K562 (cell line): ENCODE results near the gene HDAC7. TPM values are rescaled to one million over a fixed set of nuclear protein-coding genes. Genes with fewer than 3 reads are reported as not detected.

ENCODE experiments used
- ATAC-seq: fragments of 200-7000 bp; cut with Tn5 transposase; 3 replicates; pipeline ENCODE4 v1.9.1; 2020; ENCODE audit warnings: moderate library complexity
- BruUV-seq: library from RNA; stranded (reverse); fragments of 400-500 nt; replicated peaks from 2 replicates; lab custom pipeline; 2021; lab: Mats Ljungman, UMichigan
- CTCF ChIA-PET: fragments of 300-600 bp; formaldehyde crosslinking; extraction: SDS; loops from one replicate; lab custom pipeline; 2021; ENCODE audit warnings: low intra/inter-chr PET ratio; lab: Yijun Ruan, JAX
- POLR2A ChIA-PET: fragments of 300-600, 350-650 bp; sonication (Branson Sonifier 250); formaldehyde crosslinking; extraction: SDS; loops from one replicate; lab custom pipeline; 2021; ENCODE audit warnings: antibody characterized with exemption, inconsistent platforms; lab: Yijun Ruan, JAX
- DNase-seq, 4 experiments: peaks; one replicate each; pipeline versions ENCODE4 v3.0.0 to v3.0.0-alpha.2; 2011 to 2018; ENCODE audit warnings: low spot score in 3 of 4, mixed read lengths in 3 of 4; ENCODE audit errors: extremely low read depth in 1 of 4
- FAIRE-seq: peaks from 2 replicates; lab custom pipeline; 2011; peaks lifted over from hg19 to GRCh38; lab: Jason Lieb, UNC
- H2AFZ ChIP-seq: 2 replicates; pipeline ENCODE4 v1.6.0; 2011; ENCODE audit warnings: low read depth, low read length, control low read depth, inconsistent platforms
- H3K27ac ChIP-seq: fragments of 200-600 bp; 3 replicates; pipeline ENCODE4 v1.8.0; 2011; ENCODE audit warnings: low read depth, mild to moderate bottlenecking, control low read depth, inconsistent platforms, low read length, moderate library complexity, mixed read lengths; ENCODE audit errors: extremely low read depth
- H3K27me3 ChIP-seq, 2 experiments: fragments of 300-600 bp in 1 of 2; 2 replicates in 1 of 2; 3 replicates in 1 of 2; pipeline versions ENCODE4 v1.6.0 to v1.8.0; 2011; ENCODE audit warnings: inconsistent platforms in 2 of 2, low read length in 2 of 2, mild to moderate bottlenecking in 1 of 2, mixed read lengths in 1 of 2, moderate library complexity in 1 of 2; ENCODE audit not compliant: control insufficient read depth in 2 of 2, insufficient read depth in 2 of 2
- H3K36me3 ChIP-seq: fragments of 300-600 bp; 3 replicates; pipeline ENCODE4 v1.8.0; 2011; ENCODE audit warnings: mild to moderate bottlenecking, low read length, inconsistent platforms; ENCODE audit not compliant: control insufficient read depth, insufficient read depth
- H3K4me1 ChIP-seq, 2 experiments: fragments of 200-600 bp in 1 of 2; replicated peaks in 1 of 2; 2 replicates in 1 of 2; 3 replicates in 1 of 2; pipeline versions ENCODE4 v1.5.1 to v1.8.0; 2011; ENCODE audit warnings: inconsistent platforms in 2 of 2, low read length in 2 of 2, mild to moderate bottlenecking in 1 of 2, mixed read lengths in 1 of 2, moderate library complexity in 1 of 2; ENCODE audit not compliant: control insufficient read depth in 2 of 2, insufficient read depth in 2 of 2
- H3K4me2 ChIP-seq: 2 replicates; pipeline ENCODE4 v1.6.1; 2011; ENCODE audit warnings: low read length, control low read depth, inconsistent platforms, mixed read lengths; ENCODE audit not compliant: insufficient read depth
- H3K4me3 ChIP-seq: fragments of 200-600 bp; sonication (generic), shearing (Covaris generic); 2 replicates; pipeline ENCODE4 v1.5.1; 2016; ENCODE audit warnings: control low read depth, inconsistent platforms
- H3K79me2 ChIP-seq: fragments of 200-600 bp; 3 replicates; pipeline ENCODE4 v1.8.0; 2011; ENCODE audit warnings: low read length, inconsistent platforms; ENCODE audit not compliant: control insufficient read depth, insufficient read depth
- H3K9ac ChIP-seq, 2 experiments: 2 replicates each; pipeline versions ENCODE4 v1.6.0 to v1.6.1; 2011; ENCODE audit warnings: low read depth in 2 of 2, low read length in 2 of 2, control low read depth in 1 of 2, inconsistent platforms in 1 of 2, mild to moderate bottlenecking in 1 of 2, mixed read lengths in 1 of 2; ENCODE audit not compliant: insufficient read depth in 1 of 2
- H3K9me1 ChIP-seq: one replicate; pipeline ENCODE4 v1.6.0; 2011; ENCODE audit warnings: inconsistent platforms, mild to moderate bottlenecking, low read length, moderate library complexity; ENCODE audit not compliant: control insufficient read depth, insufficient read depth
- H3K9me3 ChIP-seq: replicated peaks from 2 replicates; pipeline ENCODE4 v1.5.1; 2011; ENCODE audit warnings: low read depth, low read length, inconsistent platforms; ENCODE audit not compliant: control insufficient read depth, insufficient read depth
- H4K20me1 ChIP-seq: replicated peaks from 2 replicates; pipeline ENCODE4 v1.6.1; 2011; ENCODE audit warnings: low read length, inconsistent platforms, mixed read lengths; ENCODE audit not compliant: control insufficient read depth, insufficient read depth
- CHD2 ChIP-seq: IDR thresholded peaks from 2 replicates; pipeline ENCODE4 v1.6.1; 2011; ENCODE audit warnings: low read depth, low read length
- MECOM ChIP-seq: fragments of 250-450 bp; sonication (Bioruptor Pico); IDR thresholded peaks from 2 replicates; pipeline ENCODE4 v1.8.0; 2022; ENCODE audit warnings: inconsistent platforms
- ZBTB9 ChIP-seq: fragments of 450-650 bp; formaldehyde crosslinking; IDR thresholded peaks from 2 replicates; pipeline ENCODE4 v1.4.0; 2020; ENCODE audit warnings: mild to moderate bottlenecking, moderate library complexity
- WGBS: fragments of 100-300 bp; shearing (Covaris generic); methylation state at CpG from one replicate; pipeline ENCODE4 v1.1.6; 2016; ENCODE audit warnings: low coverage, mixed read lengths; ENCODE audit not compliant: insufficient coverage; ENCODE audit errors: missing lambda C conversion rate; 5-methylcytosine and 5-hydroxymethylcytosine counted together
- in situ Hi-C: fragments of 300-500 bp; cut with MboI; formaldehyde crosslinking; loops from 4 replicates; pipeline ENCODE4 v1.15.0; 2018; ENCODE audit warnings: inconsistent platforms, mixed read lengths
- intact Hi-C: fragments of 100-400 bp; cut with micrococcal nuclease; formaldehyde crosslinking; loops from 2 replicates; pipeline ENCODE4 v1.14.2; 2022
- polyA plus RNA-seq, 8 experiments: library from polyadenylated mRNA; depleted of rRNA in 4 of 8; stranded (reverse) in 5 of 8; unstranded in 3 of 8; fragments of >200 nt; fragmentation: Nextera tagmentation in 2 of 8; fragmentation: Illumina TruSeq in 1 of 8; extraction: Ambion mirVana in 2 of 8; extraction: Trizol in 1 of 8; gene quantifications; 2 replicates each; pipeline versions ENCODE4 v1.2.1 to v1.2.3, GENCODE V29; 2011 to 2014; ENCODE audit warnings: inconsistent platforms in 1 of 8, missing spikeins in 1 of 8
- total RNA-seq, 7 experiments: library from RNA; depleted of rRNA in 6 of 7; stranded (reverse); fragments of >200 nt in 6 of 7; fragmentation: Illumina TruSeq in 2 of 7; extraction: Trizol in 2 of 7; gene quantifications; 2 replicates each; pipeline versions ENCODE4 v1.2.1 to v1.2.3, GENCODE V29; 2011 to 2021; ENCODE audit warnings: low replicate concordance in 1 of 7

The HDAC7 gene
- total and polyA plus RNA-seq, 9 of the 15 experiments (the other 6 are each of a cell fraction or from before 2014, with no cell fraction given): 2.5 to 129 (median 31.1) TPM

- H3K4me2 ChIP-seq: no peak overlapping the region
- DNase-seq: no peak
- H3K27ac ChIP-seq: no peak overlapping the region
- no peak overlapping the region for H3K4me3 ChIP-seq
- H3K4me1 ChIP-seq: peaks cover 0 to 14% of the 10 kb centered on the region in 2 experiments; a peak in 4 of 5 replicates
- no TSS peak for BruUV-seq
- H3K9ac ChIP-seq: no peak overlapping the region
- H3K9me3 ChIP-seq: no peaks in the 10 kb centered on the region
- WGBS: 56% methylated on average over 24 of the region's 28 CpGs
- intact Hi-C loops: no loop called here
- in situ Hi-C loops: no loop called here
- H3K9me1 ChIP-seq: no peaks in the 10 kb centered on the region
- CTCF ChIA-PET: no interaction called here
- H3K36me3 ChIP-seq: no peaks in the 10 kb centered on the region
- H4K20me1 ChIP-seq: no peaks in the 10 kb centered on the region
- FAIRE-seq: no peak
- POLR2A ChIA-PET: interaction anchor here (0.9 kb wide), 2 partner anchors 8 to 10 kb away, joined by 3 to 4 read pairs; no protein-coding TSS in a partner anchor
- H3K27me3 ChIP-seq: peaks cover 0 to 6% of the 10 kb centered on the region in 2 experiments; a peak in 1 of 5 replicates
- TF ChIP-seq ZBTB9 (CRISPR knock-in tag): no peak
- no peak for TF ChIP-seq MECOM
- TF ChIP-seq CHD2: no peak
- no peaks in the 10 kb centered on the region for H3K79me2 ChIP-seq
- no peak for ATAC-seq
- H2AFZ ChIP-seq: no peak overlapping the region
These were observed 24.7 kb upstream of the HDAC7 start for GRCh38 chr12:47844264-47845019.
